Gastroesophageal sphincter (tissue), 3 donors: ENCODE data around the gene FGGY.

Source experiments
- CTCF ChIP-seq, 4 experiments: fragments of 200-600 bp in 2 of 4; fragments of 450-650 bp in 2 of 4; sonication (generic) in 1 of 4; IDR thresholded peaks; one replicate each; pipeline ENCODE4 v1.5.1; 2017 to 2019; ENCODE audit warnings: antibody characterized with exemption in 4 of 4, mild to moderate bottlenecking in 2 of 4, moderate library complexity in 2 of 4
- EP300 ChIP-seq: sonication (generic); formaldehyde crosslinking; IDR thresholded peaks from one replicate; pipeline ENCODE4 v1.6.1; 2017; ENCODE audit warnings: antibody characterized with exemption, mild to moderate bottlenecking

GRCh38 chr1:59433440-59433813 is 136.5 kb downstream of the FGGY start:
- TF ChIP-seq EP300 (no peak), CTCF (IDR thresholded peaks at IDR 0.05) (no peak)
